Activated CD4-positive, alpha-beta T cell treated with anti-CD3 and anti-CD28 coated beads, Interleukin-2, amount 50 U/mL, for 4 hours (primary cell): Measurements from ENCODE around the gene MYO6.
A peak's percentile ranks its signal among the peaks of the same experiment; 100 is the strongest.
"Not testable (repeated sequence)": the region's sequence is repeated elsewhere in the genome, so short reads cannot be mapped to it uniquely, and the experiment has no call there.

Experiments used
- DNase-seq, 2 experiments: peaks; one replicate each; pipeline ENCODE4 v3.0.0-alpha.2; 2020

MYO6 gene

DNA sequence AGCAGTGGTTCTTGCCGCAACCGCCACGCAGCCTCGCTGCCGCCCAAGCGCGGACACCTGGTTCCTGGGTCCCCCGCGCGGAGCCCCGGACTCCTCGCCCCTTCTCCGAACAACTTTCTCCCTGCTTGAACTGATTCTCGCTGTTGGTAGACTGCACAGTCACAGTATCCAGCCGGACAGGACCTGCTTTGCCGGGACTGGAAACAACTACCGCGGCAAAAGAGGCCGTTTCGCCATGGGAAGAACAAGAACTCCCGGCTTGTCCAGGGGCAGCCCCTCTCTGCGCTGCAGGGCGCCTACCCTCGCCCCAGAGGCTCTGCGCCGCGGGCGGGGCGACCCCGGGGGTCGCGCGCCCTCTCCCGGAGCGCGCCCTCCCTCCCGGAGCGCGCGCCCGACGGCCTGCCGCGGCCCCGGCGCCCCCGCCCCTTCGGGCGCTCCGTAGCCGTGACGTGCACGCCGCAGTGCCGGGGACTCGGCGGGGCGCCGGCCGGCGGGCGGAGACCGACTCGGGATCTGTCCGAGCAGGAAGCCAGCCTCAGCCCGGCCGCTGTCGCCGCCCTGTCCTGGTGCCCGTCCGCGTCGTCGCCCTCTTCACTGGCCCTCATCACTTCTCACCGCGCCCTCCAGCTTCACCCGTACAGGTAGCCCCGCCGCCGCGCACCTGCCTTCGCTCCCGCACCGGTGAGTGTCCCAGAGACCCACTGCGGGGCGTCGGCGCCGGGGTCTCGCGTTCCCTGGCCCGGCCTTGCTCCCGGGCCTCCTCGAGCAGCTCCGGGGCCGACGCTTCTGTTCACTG lies at the start of gene MYO6:
MYO6 (plus strand) TSS at position 497 of the 796 bp plus-strand sequence. CDS start 68,309 bp downstream, outside the sequence.
- DNase-seq: peak; percentile 1

DNA sequence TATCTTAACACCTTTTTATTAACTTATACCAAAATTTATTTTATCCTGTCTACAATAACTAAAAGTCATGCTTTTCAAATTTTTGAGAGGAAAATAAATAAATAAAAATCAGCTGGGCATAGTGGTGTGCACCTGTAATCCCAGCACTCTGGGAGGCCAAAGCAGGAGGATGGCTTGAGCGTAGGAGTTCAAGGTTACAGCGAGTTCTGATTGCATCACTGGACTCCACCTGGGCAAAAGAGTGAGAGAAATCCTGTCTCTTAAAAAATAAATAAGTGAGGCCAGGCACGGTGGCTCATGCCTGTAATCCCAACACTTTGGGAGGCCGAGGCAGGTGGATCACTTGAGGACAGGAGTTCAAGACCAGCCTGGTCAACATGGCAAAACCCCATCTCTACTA lies 40.7 kb upstream of the MYO6 start:
- not testable (repeated sequence) for DNase-seq

DNA sequence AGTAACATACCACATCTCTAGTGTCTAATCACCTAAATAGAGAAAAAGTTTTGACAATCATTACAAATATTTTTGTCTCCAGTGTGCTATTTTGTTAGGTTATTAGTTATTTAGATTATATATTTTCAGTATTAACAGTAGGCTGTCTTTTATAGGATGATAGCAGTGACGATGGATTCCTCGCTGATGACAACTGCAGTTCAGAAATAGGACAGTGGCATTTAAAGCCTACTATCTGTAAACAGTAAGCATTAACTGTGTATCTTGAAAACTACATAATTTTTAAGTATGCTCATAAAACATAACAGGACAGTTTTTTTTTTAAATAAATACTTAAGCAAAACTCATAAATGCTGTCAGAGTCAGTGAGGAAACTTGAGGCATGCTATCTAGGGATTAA lies 37.9 kb upstream of the MYO6 start:
- no peak for DNase-seq

DNA sequence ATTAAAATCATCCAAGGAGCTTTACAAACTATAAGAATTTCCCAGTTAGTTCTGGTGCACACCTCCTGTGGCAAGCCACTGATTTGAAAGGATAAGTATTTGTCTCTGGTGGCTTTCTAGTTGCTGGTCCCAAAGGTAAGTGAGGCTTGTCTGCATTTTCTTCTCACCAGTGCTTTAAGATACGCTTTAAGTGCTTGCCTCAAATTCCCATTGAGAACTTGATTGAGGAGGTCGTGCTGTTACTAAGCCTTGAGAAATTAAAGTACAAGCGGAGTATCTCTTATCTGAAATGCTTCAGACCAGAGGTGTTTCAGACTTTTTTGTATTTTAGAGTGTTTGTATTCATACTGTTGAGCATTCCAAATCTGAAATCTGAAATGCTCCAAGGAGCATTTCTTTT lies 29.9 kb upstream of the MYO6 start:
- DNase-seq: no peak

DNA sequence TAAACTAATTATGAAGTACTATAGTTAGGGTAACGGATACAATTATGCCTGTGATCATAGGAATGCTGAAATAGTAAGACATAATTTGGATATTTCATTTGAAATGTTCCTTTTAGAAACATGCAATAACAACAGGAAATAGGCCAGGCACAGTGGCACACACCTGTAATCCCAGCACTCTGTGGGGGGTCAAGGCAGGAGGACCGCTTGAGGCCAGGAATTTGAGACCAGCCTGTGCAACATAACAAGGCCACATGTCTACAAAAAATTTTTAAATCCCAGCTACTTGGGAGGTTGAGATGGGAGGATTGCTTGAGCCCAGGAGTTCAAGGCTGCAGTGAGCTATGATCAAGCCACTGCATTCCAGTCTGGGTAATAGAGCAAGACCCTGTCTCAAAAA lies 25.7 kb upstream of the MYO6 start:
- no peak for DNase-seq

DNA sequence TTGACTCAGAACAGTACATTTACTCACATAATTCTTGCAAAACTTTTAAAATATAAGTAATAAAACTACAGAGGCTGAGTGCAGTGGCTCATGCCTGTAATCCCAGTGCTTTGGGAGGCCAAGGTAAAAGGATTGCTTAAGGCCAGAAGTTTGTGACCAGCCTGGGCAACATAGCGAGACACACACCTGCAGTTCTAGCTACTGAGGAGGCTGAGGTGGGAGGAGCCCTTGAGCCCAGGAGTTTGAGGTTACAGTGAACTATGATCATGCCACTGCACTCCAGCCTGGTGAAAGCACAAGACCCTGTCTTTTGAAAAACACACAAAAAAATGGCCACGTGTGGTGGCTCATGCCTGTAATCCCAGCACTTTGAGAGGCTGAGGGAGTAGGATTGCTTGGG lies 21.8 kb upstream of the MYO6 start:
- no peak for DNase-seq

DNA sequence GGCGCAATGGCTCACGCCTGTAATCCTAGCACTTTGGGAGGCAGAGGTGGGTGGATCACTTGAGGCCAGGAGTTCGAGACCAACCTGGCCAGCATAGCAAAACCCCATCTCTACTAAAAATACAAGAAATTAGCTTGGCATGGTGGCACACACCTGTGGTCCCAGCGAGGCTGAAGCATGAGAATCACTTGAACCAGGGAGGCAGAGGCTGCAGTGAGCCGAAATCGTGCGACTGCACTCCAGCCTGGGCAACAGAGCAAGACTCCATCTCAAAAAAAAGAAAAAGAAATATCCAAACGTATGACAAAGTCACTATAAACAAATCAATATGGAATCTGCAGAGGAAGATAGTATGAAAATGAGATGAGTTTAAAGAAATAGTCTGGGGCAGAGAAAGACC lies 18.0 kb upstream of the MYO6 start:
- DNase-seq: not testable (repeated sequence)

DNA sequence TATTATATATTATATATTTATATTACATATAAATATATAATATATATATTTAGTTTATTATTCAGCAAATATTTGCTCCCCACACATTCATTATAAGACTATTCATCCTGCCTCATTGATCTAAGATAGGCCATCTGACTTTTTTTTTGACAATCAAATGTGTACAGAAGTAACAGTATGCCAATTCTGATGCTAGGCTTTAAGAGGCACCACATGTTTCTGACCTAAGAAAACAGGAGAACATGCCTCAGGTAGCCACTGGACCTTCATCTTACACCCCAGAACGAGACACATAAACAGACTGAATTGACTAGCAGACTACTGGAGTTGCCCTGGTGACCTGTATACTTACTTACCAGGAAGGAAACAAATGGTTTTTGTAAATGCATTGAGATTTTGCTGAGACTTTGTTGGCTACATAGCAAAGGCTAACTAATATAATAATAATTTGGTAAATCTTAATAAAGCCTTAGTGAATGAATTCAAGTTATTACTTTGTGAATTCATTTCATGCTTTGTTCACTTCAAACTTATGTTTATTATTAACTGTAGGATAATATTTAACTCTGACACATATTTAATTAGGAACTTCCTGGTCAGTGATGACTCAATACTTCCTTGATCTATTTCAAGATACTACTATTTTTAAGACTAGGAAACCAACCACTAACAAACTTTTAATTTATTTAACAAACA lies 13.4 kb upstream of the MYO6 start:
- no peak for DNase-seq

DNA sequence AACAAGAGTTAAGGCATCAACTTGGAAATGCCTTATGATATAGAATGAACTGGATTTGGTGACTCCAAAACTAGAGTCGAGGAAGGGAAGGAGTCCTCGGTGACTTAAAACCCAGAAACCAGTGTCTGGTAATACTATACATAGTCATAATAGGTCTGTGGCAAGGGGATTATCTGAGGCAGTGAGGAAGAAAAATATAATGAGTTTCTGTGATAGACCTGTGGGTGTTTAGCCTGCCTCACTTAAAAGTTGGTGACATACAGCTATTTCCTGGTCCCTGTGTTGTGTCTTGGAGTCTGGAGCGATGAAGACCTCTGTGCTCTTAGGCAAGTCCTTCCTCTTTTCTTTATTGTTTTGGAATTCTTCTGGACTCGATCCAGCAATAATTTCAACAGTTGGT lies 5.1 kb upstream of the MYO6 start:
- DNase-seq: no peak

DNA sequence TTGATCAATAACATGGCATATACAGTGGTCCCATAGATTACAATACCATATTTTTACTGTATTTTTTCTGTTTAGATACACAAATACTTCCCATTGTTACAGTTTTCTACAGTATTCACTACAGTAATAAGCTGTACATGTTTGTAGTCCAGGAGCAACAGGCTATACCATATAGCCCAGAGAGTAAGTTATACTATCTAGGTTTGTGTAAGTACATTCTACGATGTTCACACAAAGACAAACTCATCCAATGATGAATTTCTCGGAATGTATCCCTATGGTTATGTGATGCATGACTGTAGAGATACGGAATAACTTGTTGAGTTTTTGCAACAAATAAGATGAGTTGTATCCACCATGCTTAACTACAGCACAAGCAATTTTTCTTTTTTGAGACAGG lies 3.6 kb upstream of the MYO6 start:
- DNase-seq: no peak

DNA sequence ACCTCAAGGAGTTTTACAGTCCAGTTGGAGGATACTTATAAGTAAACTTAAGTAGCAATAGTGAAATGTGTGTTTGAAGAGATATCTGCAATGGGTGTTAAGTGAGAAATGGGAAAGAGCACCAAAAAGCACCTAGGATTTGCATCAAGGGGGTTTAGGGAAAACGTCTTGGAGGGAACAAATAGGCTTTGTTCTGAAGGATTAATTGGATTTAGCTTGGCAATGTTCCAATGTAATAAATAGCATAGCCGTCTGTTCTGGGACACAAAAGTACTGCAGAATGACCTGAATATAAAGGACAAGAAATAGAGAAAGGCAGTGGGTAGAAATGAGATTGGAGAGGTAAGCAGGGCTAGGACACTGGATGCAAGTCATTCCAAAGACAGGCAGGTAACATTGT lies 2.8 kb upstream of the MYO6 start:
- no peak for DNase-seq

DNA sequence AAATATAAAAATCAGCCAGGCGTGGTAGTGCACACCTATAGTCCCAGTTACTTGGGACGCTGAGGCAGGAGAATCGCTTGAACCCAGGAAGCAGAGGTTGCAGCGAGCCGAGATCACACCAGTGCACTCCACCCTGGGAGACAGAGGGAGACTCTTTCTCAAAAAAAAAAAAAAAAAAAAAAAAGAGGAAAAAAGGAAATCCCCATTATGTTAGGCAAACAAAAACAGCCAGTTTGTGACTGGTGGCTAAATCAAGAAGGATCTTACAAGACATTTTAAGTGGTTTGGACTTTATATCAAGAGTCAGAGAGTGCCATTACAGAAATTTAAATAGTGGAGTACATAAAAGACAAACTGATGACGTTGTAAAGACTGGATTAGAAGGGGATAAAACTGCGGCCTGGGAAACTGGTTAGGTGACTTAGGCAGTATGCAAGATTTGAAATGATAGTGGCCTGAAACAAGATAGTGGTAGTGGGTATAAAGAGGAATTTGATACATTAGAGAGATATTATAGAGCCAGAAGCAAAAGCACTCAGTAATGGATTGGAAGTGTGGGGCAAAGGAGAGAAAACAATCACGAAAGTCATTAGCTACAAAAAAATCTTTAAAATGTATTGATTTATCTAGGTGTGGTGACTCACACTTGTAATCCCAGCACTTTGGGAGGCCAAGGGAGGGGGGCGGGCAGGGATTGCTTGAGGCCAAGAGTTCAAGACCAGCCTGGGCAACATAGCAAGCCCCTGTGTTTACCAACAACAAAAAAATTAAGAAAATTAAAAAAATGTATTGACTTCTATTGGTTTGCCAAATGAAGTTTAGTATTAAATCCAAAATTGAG lies 1.7 kb upstream of the MYO6 start:
- DNase-seq: no peak

DNA sequence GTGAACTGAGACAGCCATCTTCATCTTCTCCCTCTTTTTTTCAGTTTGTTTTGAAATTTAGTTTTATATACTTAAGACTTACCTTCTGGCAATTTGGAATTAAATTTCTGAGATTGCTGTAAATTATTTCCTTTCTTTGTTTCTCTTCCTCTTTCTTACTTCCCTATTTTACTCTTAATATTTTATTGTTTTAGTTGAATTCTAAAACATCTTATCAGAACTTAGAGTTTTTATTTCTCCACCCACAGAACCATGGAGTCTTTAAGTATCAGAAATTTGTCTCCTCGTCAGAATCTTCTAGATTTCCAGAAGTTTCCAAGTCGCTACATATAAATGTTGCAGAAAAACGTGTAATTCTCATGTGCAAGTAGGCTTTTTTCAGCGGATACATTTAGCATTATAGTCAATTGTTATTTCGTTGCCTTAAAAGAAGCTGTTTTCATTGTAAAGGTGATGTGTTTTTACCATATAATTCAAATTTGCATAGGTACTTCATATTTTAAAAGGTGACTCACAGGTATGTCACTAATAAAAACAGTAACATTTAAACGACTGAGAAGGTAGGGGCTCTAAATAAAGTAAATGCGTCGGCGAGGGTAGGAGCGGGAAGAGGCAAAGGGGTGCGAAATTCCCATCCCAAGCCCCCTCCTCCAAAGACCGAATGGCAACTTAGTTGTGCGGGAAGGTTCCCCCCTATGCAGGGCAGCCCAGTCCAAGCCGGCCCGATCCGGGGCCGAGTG lies 866 bp upstream of the MYO6 start:
- no peak for DNase-seq

DNA sequence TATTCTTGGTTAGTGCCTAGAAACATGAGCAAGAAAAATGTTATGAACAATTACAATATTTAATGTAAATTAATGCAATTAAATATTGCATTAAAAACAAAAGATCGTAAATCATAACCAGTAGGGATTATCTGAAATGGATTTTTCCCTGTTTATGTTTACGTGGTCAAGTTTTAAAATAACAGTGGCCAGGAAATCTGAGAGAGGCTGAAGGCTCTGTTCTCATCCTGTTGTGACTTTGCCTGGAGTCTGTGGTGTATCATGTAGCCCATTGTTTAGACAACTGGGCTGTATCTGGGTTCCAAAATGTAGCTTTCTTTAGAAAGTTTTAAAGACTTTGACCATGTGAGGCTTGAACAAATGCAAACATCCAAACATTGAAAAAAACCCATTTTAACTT lies 2.4 kb downstream of the MYO6 start:
- DNase-seq: no peak

DNA sequence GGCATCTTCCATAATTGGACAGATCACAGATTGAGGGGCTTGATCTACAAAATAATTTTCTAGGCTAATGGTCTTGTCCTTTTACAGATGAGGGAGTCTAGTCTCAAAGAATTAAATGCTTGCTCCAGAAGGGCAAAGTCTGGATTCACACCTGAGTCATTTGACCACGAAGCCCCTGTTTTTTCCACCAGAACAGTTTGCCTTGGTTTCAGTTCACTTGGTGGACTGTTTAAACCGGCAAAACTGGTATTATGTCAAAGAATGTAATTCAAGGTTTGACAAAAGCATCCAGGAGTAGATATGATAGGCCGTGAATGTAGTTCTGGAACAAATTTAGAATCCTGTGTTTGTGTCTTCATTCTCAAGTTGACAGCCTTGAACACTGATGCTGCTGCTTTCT lies 3.3 kb downstream of the MYO6 start:
- no peak for DNase-seq

DNA sequence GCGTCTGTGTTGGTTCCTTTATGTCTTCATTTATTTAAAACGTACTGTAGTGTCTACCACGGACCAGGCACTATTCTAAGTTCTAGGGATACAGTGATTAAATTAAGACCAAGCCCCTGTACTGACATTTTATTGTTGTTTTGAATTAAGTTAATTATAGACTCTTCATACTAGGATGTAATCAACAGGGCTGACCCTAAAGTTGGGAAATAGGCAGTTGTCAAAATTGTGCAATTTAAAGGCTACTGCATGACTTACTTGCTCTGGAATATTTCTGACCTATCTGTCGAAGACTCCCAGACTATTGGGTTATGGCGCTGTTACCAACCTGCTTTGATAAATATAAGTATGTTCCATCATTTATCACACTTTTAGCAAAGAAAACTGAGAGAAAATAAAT lies 6.7 kb downstream of the MYO6 start:
- DNase-seq: no peak

DNA sequence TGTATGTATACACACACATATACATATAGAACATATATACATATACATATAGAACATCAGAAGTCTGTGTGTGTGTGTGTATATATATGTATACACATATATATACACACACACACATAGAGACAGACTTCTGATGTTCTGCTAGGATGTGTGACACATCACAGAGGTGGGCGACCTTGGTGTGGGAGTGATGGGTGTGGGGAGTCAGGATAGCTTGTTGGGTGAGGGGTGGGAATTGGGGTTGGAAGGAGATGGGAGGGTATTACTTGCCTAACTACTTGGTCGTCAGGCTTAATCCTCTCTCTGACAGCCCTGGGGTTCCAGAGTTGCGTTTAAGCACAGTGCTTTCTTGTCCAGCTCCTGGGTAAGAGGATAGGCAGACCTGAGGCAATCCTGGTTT lies 8.3 kb downstream of the MYO6 start:
- DNase-seq: no peak

DNA sequence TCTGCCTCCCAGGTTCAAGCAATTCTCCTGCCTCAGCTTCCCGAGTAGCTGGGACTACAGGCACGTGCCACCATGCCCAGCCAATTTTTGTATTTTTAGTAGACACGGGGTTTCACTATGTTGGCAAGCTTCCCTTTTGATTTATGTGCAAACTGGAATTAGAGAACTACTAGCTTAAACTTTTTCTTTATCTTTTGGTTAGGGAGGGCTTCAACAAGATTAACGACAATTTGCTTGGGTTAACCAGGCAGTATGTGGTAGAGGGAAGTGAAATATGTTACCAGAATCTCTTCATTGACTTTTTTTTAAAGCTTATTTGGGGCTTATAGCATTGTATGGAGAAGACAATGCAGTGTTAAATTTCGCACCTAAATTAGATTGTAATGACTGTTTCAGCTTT lies 9.0 kb downstream of the MYO6 start:
- DNase-seq: no peak

DNA sequence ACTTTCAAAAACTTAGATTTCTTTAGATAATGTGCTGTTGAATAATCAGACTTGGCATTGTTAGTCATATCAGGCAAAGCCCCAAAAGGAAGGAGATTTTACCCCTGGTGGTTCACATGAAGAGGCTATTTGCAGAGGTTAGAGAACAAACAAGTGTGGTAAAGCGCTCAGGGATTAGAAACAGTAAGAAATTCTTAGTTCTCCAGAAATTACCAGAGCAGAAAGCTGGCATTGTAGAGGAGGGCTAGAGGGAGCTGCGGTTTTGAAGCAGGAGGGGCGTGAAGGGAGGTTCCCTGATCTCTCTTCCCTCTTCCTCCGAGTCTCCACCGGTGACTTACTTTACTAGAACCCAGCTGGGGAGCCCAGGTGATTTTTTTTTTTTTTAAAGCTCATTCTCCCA lies 10.2 kb downstream of the MYO6 start:
- DNase-seq: no peak

DNA sequence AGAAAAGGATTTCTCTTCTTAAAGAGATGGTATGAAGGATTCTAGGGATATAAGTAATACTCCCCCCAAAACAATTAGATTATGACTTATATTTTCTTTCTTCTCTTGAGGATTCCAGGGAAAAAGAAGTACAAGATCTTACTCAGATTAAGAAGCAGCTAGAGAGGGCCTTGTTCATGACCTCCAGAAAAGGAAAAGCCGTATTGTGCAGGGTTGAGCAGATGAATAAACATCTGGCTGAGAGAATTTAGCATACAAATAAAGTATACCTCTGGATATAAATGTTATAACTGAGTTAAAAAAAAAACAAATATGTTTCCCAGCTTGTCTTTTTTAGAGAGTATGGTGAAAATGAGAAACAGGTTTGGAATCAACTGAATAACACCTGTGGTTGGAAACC lies 11.3 kb downstream of the MYO6 start:
- no peak for DNase-seq

DNA sequence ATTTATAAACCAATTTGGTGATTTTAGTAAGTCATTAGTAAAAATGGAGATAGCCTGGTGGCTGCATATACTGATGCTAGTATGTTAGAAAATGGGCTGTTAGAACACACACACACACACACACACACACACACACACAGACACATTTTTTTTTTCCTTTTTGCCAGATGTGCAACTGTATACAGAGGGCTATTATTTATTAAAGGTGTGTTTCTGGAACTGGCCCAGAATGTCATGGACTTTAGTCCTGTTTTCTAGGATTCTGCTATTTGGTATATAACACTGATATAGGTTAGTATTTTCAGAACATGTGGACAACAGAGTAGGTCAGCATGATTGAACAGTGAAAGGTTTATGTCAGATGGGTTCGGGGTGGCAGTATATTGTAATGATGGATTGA lies 12.4 kb downstream of the MYO6 start:
- DNase-seq: no peak

DNA sequence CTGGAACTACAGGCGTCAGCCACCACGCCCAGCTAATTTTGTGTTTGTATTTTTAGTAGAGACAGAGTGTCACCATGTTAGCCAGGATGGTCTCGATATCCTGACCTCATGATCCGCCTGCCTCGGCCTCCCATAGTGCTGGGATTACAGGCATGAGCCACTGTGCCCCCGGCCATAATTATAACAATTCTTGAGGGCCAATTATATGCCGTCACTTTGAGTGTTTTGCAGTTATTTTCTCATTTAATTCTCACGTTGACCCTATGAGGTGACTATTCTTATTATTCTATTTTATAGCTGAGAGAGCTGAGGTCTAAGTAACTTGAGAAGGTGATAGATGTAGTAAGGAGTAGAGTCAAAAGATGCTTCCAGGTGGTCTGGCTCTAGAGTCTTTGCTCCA lies 13.0 kb downstream of the MYO6 start:
- no peak for DNase-seq

DNA sequence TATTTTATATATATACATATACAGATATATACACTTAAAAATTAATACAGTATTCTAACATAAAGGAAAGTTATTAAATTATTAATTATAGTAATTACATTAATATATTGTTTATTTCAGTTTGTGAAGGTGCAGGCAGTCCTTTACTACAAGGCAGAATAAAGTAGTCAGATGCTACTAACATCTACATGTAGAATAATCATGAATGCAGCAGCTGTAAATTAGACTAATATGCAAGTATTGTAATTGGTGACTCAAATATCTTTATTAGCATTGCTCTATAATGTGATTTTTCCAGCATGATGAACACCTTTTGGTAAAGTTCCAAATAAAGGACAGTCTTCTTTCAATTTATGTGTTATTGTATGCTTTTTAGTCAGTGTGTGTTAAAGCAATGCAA lies 17.3 kb downstream of the MYO6 start:
- no peak for DNase-seq
